Heart left ventricle (tissue), 16 donors: ENCODE data around the gene CXCL1. TPM values are rescaled to one million over a fixed set of nuclear protein-coding genes. Genes with fewer than 3 reads are reported as not detected.
A peak's percentile ranks its signal among the peaks of the same experiment; 100 is the strongest.

Source experiments
- ATAC-seq, 4 donors: fragments of 200-7000 bp; cut with Tn5 transposase; one replicate each; pipeline ENCODE4 v1.9.1; 2020 to 2022; ENCODE audit warnings: moderate library complexity in 4 of 4, mild to moderate bottlenecking in 3 of 4, moderate number of reproducible peaks in 1 of 4
- DNase-seq, 5 donors: peaks; one replicate each; pipeline ENCODE4 v3.0.0-alpha.2; 2020
- H3K27ac ChIP-seq, 12 donors: fragments of 200-600 bp; sonication (generic) in 4 of 12; one replicate each; pipeline versions ENCODE4 v1.5.0 to v1.8.0; 2016 to 2022; ENCODE audit warnings: mild to moderate bottlenecking in 2 of 12
- H3K27me3 ChIP-seq, 9 donors: fragments of 200-600 bp; sonication (generic) in 2 of 9; one replicate each; pipeline versions ENCODE4 v1.5.1 to v1.8.0; 2016 to 2022; ENCODE audit warnings: mild to moderate bottlenecking in 3 of 9
- H3K36me3 ChIP-seq, 9 donors: fragments of 200-600 bp; sonication (generic) in 2 of 9; one replicate each; pipeline versions ENCODE4 v1.5.0 to v1.8.0; 2018 to 2022; ENCODE audit warnings: mild to moderate bottlenecking in 2 of 9
- H3K4me1 ChIP-seq, 12 donors: fragments of 200-600 bp; sonication (generic) in 4 of 12; one replicate each; pipeline versions ENCODE4 v1.5.0 to v1.8.0; 2016 to 2022; ENCODE audit warnings: mild to moderate bottlenecking in 3 of 12
- H3K4me3 ChIP-seq, 12 donors: fragments of 200-600 bp; sonication (generic) in 4 of 12; one replicate each; pipeline versions ENCODE4 v1.5.0 to v1.8.0; 2017 to 2022; ENCODE audit warnings: mild to moderate bottlenecking in 9 of 12, moderate library complexity in 4 of 12
- H3K9me3 ChIP-seq, 12 donors: fragments of 200-600 bp; sonication (generic) in 4 of 12; one replicate each; pipeline versions ENCODE4 v1.5.0 to v1.8.0; 2016 to 2022; ENCODE audit warnings: mild to moderate bottlenecking in 1 of 12
- POLR2A ChIP-seq, 2 donors: fragments of 450-650 bp; IDR thresholded peaks; one replicate each; pipeline ENCODE4 v1.6.1; 2017; ENCODE audit warnings: antibody characterized with exemption in 2 of 2, mild to moderate bottlenecking in 2 of 2, moderate library complexity in 2 of 2
- WGBS, 4 donors: extraction: QIAGEN DNeasy Blood & Tissue Kit in 2 of 4; methylation state at CpG; one replicate each; pipeline versions ENCODE4 v1.1.5 to v1.1.7; 2013 to 2018; 5-methylcytosine and 5-hydroxymethylcytosine counted together
- intact Hi-C, 10 donors: fragments of 100-400 bp; cut with DNase I; formaldehyde crosslinking; loops; one replicate each; pipeline versions ENCODE4 v1.11.1 to v1.14.2; 2022
- polyA plus RNA-seq, 2 donors: library from polyadenylated mRNA; stranded (reverse); fragments of 200-250 nt; gene quantifications; one replicate each; pipeline ENCODE4 v1.2.3, GENCODE V29; 2013
- total RNA-seq, 9 donors: library from RNA; depleted of rRNA in 2 of 9; stranded (reverse); fragments of >200 nt in 2 of 9; fragmentation: NEBNext Ultra II Directional in 3 of 9; extraction: Animal tissue kit (Norgen Biotek cat#: 25700) in 3 of 9; gene quantifications; one replicate each; pipeline versions ENCODE4 v1.1.0 to v1.2.4, GENCODE V29; 2016 to 2023
- TF ChIP-seq, protein P1 (sequence below), 12 donors: fragments of 200-600 bp; sonication (generic) in 4 of 12; IDR thresholded peaks; one replicate each; pipeline versions ENCODE4 v1.5.0 to v1.8.0; 2018 to 2022; ENCODE audit warnings: antibody characterized with exemption in 12 of 12, mild to moderate bottlenecking in 5 of 12
- donor health status: ischemic (EF 13 %, LVEDD 7.1; RV severe dilation, severe dysfunction).
- donor health status: healthy with polysubstance abuse.
- donor health status: DM: no; HTN: yes; CAD: no.
- donor health status: DM: no; HTN: no; CAD: no.
- donor health status: ischemic (EF 25% LVEDD 6.9; RV normal size, moderate dysfunction).
- donor health status: ischemic (EF 25% LVEDD 5.7; RV mildly dilated, moderate dysfunction).
- donor health status: healthy.
- donor health status: DM: yes; HTN: yes; CAD: no.
- donor health status: ischemic (EF 35%, LVEDD 5.7; RV mildly dilated, moderate dysfunction).
- donor health status: nonischemic (EF 11% LVEDD 7.7; RV severe dilation, severe dysfunction).
- donor health status: DM: yes; HTN: yes; CAD: no.
- donor health status: PGD.
- donor health status: ischemic (EF 29% LVEDD 5.4; RV normal size, mild dysfunction).
- donor health status: nonischemic (EF 23%, LVEDD 6.1; RV moderate dilation, normal function).

The CXCL1 gene
- total and polyA plus RNA-seq, 11 donors = 0.26 to 14.9 (median 1.7) TPM; not detected in 1

DNA sequence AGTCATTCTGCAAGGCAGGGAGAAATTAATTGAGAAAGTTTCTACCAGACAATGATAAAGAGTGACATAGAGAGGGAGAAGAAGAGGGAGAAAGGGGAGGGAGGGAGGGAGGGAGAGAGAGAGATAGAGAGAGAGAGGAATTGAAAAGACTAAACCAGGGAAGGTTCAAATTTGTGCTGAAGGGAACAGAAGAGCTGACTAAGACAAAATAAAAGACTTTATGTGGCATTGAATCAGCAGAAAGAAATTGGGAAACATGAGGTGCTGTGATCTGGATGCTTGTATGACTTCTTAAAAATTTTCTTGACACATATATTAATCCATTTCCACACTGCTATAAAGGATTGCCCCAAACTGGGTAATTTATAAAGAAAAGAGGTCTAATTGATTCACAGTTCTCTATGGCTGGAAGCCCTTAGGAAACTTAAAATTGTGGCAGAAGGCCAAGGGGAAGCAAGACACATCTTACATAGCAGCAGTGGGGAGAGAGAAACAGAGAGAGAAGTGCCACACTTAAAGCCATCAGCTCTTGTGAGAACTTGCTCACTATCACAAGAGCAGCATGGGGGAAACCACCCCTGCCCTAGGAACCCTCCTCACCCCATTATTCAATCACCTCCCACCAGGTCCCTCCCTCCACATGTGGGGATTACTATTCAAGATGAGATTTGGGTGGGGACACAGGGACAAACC lies 46.2 kb upstream of the CXCL1 start:
- peaks cover 0 to 12% (median 0%) of the 10 kb centered on the region in 12 donors for H3K9me3 ChIP-seq
- H3K36me3 ChIP-seq = no peaks in the 10 kb centered on the region
- peak in 1 of 5 donors; percentile 10 for DNase-seq
- no peak overlapping the region for H3K4me3 ChIP-seq
- no peaks in the 10 kb centered on the region for H3K27me3 ChIP-seq
- ATAC-seq = peak in 1 of 4 donors; percentile 27
- intact Hi-C loops = no loop called here
- no peak for TF ChIP-seq POLR2A (IDR thresholded peaks at IDR 0.05)
- TF ChIP-seq, protein P1, sequence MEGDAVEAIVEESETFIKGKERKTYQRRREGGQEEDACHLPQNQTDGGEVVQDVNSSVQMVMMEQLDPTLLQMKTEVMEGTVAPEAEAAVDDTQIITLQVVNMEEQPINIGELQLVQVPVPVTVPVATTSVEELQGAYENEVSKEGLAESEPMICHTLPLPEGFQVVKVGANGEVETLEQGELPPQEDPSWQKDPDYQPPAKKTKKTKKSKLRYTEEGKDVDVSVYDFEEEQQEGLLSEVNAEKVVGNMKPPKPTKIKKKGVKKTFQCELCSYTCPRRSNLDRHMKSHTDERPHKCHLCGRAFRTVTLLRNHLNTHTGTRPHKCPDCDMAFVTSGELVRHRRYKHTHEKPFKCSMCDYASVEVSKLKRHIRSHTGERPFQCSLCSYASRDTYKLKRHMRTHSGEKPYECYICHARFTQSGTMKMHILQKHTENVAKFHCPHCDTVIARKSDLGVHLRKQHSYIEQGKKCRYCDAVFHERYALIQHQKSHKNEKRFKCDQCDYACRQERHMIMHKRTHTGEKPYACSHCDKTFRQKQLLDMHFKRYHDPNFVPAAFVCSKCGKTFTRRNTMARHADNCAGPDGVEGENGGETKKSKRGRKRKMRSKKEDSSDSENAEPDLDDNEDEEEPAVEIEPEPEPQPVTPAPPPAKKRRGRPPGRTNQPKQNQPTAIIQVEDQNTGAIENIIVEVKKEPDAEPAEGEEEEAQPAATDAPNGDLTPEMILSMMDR (IDR thresholded peaks at IDR 0.05) = no peak
- H3K4me1 ChIP-seq = no peaks in the 10 kb centered on the region
- no peak overlapping the region for H3K27ac ChIP-seq

DNA sequence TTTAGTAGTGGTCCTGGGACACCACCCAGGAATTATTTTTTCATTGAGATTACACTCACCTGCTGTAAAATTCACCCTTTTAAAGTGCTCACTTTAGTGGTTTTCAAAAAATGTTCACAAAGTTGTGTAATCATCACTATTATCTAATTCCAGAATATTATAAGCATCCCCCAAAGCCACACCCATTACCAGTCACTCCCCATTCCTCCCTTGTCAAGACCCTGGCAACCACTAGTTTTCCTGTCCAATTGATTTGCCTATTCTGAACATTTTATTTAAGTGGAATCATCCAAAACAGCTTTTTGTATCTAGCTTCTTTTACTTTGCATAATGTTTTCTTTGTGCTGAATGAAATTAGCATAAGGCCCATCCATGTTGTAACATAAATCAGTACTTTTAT lies 45.4 kb upstream of the CXCL1 start:
- Histone ChIP-seq H3K4me3 (no peak overlapping the region), H3K27ac (no peak overlapping the region), H3K4me1 (peaks cover 0 to 3% (median 0%) of the 10 kb centered on the region in 12 donors), H3K9me3 (peaks cover 0 to 13% (median 0%) of the 10 kb centered on the region in 12 donors), H3K27me3 (no peaks in the 10 kb centered on the region), H3K36me3 (no peaks in the 10 kb centered on the region)
- ATAC-seq = no peak
- intact Hi-C loops = no loop called here
- TF ChIP-seq, protein P1 (IDR thresholded peaks at IDR 0.05) = no peak
- TF ChIP-seq POLR2A (IDR thresholded peaks at IDR 0.05) = no peak
- no peak for DNase-seq

DNA sequence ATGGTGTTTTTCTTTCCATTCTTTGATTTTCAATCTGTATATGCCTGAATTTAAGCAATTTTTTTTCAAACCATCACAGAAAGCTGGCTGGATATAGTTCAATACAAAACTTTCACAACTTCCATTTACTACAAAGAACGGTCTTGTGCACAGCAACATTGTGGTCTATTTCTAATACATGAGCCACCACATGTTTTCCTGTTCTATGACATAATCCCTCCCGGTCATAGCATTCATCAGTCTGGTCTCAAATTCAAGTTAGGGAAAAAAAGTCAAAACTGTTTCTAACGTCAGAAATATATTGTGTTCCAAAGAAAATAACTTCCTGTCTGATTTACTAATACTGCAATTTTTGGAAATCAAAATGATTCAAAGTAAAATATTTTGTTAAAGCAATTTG lies 40.2 kb upstream of the CXCL1 start:
- Histone ChIP-seq H3K27me3 (no peaks in the 10 kb centered on the region), H3K9me3 (peaks cover 0 to 13% (median 0%) of the 10 kb centered on the region in 12 donors), H3K4me3 (no peak overlapping the region), H3K27ac (peak overlapping the region in 1 of 12 donors; percentile 3), H3K4me1 (peaks cover 0 to 15% (median 0%) of the 10 kb centered on the region in 12 donors), H3K36me3 (no peaks in the 10 kb centered on the region)
- WGBS, 4 donors = 36 to 47% (median 39%) methylated on average over 3 of the region's 3 CpGs
- no peak for TF ChIP-seq POLR2A (IDR thresholded peaks at IDR 0.05)
- TF ChIP-seq, protein P1 (IDR thresholded peaks at IDR 0.05) = no peak
- DNase-seq = no peak
- intact Hi-C loops = no loop called here
- peak in 3 of 4 donors; percentile 39 to 85 (median 60) for ATAC-seq

DNA sequence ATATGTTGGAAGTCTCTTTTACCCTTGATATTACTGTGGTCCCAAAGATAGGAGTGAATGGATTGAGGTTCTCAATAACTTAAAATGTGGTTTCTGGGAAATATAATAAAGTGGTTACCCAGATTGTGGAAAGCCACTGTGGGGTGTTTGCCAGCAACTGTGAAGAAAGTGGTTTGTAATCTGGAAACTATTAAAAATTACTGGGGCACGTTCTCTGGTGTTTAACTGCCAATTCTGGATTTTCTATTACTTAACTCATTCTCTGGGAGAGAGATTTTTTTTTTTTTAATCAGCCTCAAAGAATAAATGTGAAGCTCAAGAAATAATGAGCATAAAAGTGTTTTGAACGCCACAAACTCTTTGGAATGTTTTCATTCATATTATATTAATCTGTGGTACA lies 37.6 kb upstream of the CXCL1 start:
- TF ChIP-seq, protein P1 (IDR thresholded peaks at IDR 0.05) = no peak
- TF ChIP-seq POLR2A (IDR thresholded peaks at IDR 0.05) = no peak
- Histone ChIP-seq H3K27ac (peak overlapping the region in 1 of 12 donors; percentile 24), H3K4me1 (peaks cover 0 to 20% (median 0%) of the 10 kb centered on the region in 12 donors), H3K27me3 (peaks cover 0 to 6% (median 1%) of the 10 kb centered on the region in 9 donors), H3K36me3 (no peaks in the 10 kb centered on the region), H3K9me3 (peaks cover 0 to 13% (median 0%) of the 10 kb centered on the region in 12 donors), H3K4me3 (no peak overlapping the region)
- intact Hi-C loops = no loop called here
- 57 to 75% (median 63%) methylated on average over 2 of the region's 2 CpGs for WGBS, 4 donors
- peak in 1 of 4 donors; percentile 48 for ATAC-seq
- DNase-seq = peak in 1 of 5 donors; percentile 31
